Right ventricle myocardium inferior (tissue), 1 donor: ENCODE results near the gene NFIB. TPM values are rescaled to one million over a fixed set of nuclear protein-coding genes. Genes with fewer than 3 reads are reported as not detected.

Experiments used
- ATAC-seq: fragments of 200-7000 bp; cut with Tn5 transposase; one replicate; pipeline ENCODE4 v1.9.1; 2020; ENCODE audit warnings: mild to moderate bottlenecking, moderate library complexity
- DNase-seq: peaks from one replicate; pipeline ENCODE4 v3.0.0; 2021; ENCODE audit errors: missing footprints
- intact Hi-C: fragments of 100-400 bp; cut with DNase I; formaldehyde crosslinking; loops from one replicate; pipeline ENCODE4 v1.11.0; 2022
- total RNA-seq: library from RNA; stranded (reverse); fragmentation: NEBNext Ultra II Directional; extraction: Animal tissue kit (Norgen Biotek cat#: 25700); gene quantifications from one replicate; pipeline ENCODE4 v1.2.1, GENCODE V29; 2021
- donor health status: DM: no; HTN: yes; CAD: no; lungs with severe emphysema.

NFIB gene
- total RNA-seq, 1 donor from 2014 or later, result 116 TPM

- DNase-seq (no peak), ATAC-seq (no peak)
- intact Hi-C loops, result loop anchor here (10.0 kb wide), 4 partner anchors 308 to 648 kb away; no protein-coding TSS in a partner anchor
Observed at GRCh38 chr9:14092344-14092743, 221.6 kb downstream of the NFIB start.

GRCh38 chr9:14089051-14089803 is 224.7 kb downstream of the NFIB start:
- DNase-seq, result no peak
- ATAC-seq, result no peak

DNA sequence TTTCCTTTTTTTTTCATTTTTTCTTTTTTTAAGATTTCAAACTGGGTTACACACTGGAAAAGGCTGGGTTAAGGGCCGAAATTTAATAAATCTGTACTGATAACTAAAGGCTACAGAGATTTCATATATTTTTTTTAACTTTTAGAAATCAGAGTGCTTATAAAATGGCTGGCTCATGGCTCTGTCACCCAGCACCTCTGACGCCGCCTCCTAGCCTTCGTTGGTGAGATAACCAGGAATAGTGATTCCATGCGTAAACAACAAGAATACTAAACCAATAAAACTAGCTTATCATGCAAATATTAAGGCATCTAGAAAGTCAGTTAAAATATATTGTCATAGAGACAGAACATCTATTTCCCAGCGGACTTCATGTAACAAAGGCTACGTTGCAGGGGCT is 226.4 kb downstream of the NFIB start:
- no peak for ATAC-seq
- DNase-seq, result no peak
- intact Hi-C loops, result no loop called here

More at GRCh38 chr9:14089051-14089803, 224.7 kb downstream of the NFIB start:
- intact Hi-C loops, result no loop called here

- no peak for DNase-seq
- no peak for ATAC-seq
- intact Hi-C loops, result no loop called here
Observed at GRCh38 chr9:14086495-14086894, 227.4 kb downstream of the NFIB start.

DNA sequence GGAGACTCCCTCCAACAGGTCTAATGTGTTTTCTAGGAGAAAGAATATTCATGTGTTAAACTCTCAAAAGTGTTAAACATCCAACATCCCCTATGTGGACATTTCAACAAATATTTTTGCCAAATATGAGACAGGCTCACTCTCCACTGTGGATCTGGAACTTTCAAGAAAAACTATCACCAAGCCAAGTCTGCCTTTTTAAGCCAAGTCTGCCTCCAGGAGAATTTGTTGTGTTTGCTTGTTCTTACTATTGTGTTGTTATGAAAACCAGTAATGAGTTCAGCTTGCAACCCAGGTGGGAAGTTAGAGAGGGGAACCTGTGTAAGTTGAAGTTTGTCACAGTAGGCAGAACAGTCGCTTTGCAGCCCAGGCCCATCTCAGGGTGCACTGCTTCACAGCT is 228.1 kb downstream of the NFIB start:
- ATAC-seq (no peak), DNase-seq (no peak)
- intact Hi-C loops, result no loop called here

DNA sequence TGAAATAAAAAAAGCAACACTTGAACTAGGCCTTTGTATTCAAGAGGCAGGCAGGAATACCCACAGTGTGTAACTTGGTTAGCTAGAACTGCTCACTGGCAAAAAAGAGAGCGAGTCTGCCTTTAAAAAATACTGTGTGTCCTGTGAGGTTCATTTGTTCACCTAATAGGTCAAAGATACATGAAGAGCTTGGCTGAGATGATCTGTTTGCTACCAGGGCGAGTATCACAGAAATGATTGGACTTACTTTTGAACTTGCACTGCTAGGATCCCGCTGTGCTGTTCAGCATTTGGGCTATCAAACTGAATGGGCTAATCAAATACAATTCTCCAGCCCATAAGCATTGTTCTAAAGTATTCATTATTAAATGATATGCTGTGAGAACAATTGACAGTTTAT is 229.1 kb downstream of the NFIB start:
- DNase-seq (no peak), ATAC-seq (no peak)
- intact Hi-C loops, result no loop called here

- no peak for ATAC-seq
- intact Hi-C loops, result no loop called here
- no peak for DNase-seq
Observed at GRCh38 chr9:14083366-14083765, 230.6 kb downstream of the NFIB start.

DNA sequence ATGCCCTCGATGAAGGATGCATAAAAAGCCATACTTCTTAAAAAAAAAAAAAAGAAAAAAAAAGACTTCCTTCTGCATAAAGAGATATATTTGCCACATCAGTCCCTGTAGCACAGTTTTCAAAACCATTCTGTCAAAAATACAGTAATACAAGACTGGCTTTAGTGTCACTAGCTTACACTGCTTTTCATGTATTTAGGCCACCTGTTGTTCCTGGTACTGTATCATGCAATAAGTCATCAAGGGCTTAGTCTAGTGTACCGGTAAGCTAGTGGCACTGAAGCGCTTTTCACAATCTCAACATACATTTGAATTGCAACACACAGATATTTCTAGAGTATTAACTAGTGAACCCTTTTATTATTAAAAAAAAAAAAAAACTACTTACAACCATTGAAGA is 231.2 kb downstream of the NFIB start:
- no peak for DNase-seq
- intact Hi-C loops, result no loop called here
- no peak for ATAC-seq

GRCh38 chr9:14081745-14082144 is 232.2 kb downstream of the NFIB start:
- DNase-seq (no peak), ATAC-seq (no peak)
- intact Hi-C loops, result no loop called here

- DNase-seq (no peak), ATAC-seq (no peak)
- intact Hi-C loops, result no loop called here
Observed at GRCh38 chr9:14080959-14081542, 232.9 kb downstream of the NFIB start.

DNA sequence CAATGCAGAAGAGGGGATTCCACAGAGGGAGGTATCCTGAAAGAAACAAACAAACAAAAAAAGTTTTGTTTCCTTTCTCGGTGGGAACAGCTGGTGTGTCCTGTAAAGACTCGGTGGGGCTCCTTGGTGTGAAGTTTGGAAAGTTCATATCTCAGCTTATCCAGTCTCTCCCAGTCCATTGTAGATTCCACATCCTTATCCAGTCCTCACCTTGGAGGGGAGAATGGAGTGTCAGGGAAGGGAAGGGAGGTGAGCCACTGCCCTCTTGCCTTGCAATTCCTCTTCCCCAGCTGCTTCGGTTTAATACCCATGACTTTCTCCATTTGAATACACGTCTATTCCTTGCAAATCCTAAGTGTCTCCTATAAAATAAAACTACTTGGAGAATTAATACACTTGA is 234.5 kb downstream of the NFIB start:
- intact Hi-C loops, result no loop called here
- DNase-seq, result no peak
- ATAC-seq, result peak; percentile 27

DNA sequence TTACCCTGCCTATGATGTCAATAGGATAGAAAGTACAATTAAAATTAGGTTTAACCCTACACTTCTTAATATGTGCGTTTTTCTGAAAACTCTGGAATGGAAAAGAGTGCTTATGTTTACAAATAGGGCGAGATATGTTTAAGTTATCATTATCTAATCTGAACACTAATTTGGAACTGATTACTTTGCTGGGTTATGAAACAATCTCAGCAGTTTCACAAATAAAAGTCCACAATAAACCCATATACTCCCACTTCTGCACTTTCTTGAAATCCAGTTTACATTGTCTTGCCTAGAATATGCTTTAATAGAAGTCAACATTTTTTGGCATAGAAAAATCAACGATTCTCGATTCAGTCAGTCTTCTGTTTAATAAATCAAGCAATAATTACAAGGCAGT is 236.3 kb downstream of the NFIB start:
- ATAC-seq (no peak), DNase-seq (no peak)
- intact Hi-C loops, result no loop called here

DNA sequence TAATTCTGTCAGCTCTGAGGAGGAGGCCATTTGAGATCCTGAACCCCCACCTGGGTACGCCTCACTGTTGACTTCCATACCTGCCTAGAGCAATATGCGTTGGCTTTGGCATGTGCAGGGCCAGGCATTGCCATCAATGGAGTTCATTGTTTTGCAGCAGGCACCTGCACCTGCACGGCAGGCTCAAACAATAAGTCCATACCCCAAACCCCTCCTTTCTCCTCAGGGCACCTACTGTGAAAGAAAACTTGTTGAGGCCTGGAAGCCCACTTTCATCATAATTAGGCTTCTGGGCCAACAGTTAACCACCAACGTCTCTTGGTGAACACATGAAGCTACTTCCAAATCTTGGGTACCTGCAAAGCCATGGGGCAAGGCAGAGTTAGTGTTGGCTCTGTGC is 238.7 kb downstream of the NFIB start:
- DNase-seq (no peak), ATAC-seq (no peak)
- intact Hi-C loops, result no loop called here

DNA sequence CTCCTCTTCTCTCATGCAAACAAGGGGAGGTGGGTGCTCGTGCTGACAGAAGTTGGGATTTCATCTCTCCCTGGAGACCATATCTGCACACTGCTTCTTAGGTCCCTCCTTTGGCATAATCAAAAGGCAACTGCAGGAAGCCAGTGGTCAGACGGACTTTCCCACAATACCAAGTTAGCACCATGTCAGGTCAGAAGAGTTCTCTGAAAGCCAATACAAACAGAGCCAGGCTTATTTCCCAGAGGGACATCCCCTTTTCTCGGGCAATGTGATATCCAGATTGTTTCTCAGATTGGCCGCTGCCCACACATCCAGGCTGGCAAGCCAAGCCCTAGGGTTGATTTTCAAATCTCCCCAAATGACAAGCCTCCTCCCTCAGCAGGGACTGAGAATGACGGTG is 241.1 kb downstream of the NFIB start:
- ATAC-seq (no peak), DNase-seq (no peak)
- intact Hi-C loops, result no loop called here

GRCh38 chr9:14071484-14071883 is 242.5 kb downstream of the NFIB start:
- no peak for ATAC-seq
- intact Hi-C loops, result no loop called here
- DNase-seq, result no peak

- DNase-seq, result no peak
- no peak for ATAC-seq
- intact Hi-C loops, result no loop called here
Observed at GRCh38 chr9:14068690-14069089, 245.3 kb downstream of the NFIB start.

DNA sequence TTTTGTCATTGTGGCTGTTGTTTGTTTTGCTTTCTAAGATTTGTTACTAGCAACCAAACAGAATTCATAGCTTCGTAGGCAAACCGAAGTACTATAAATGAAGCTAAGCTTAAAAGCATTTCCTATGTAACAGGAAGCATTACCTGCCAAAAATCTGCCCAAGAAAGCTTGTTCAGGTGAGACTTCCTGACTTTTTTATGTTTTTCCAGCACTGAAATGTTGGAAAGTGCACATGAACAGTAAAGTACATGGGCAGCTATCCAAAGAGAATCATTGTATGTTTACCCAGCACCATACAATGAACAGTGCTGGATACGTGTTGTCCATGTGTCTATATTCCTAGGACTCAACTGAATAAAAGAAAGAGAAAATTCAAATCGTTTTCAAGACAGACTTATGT is 247.1 kb downstream of the NFIB start:
- DNase-seq (no peak), ATAC-seq (no peak)
- intact Hi-C loops, result no loop called here

- no peak for ATAC-seq
- intact Hi-C loops, result no loop called here
- DNase-seq, result no peak
Observed at GRCh38 chr9:14066032-14066431, 247.9 kb downstream of the NFIB start.

- no peak for ATAC-seq
- intact Hi-C loops, result no loop called here
- no peak for DNase-seq
Observed at GRCh38 chr9:14064940-14065339, 249.0 kb downstream of the NFIB start.

- intact Hi-C loops, result no loop called here
- no peak for DNase-seq
- no peak for ATAC-seq
Observed at GRCh38 chr9:14063756-14064155, 250.2 kb downstream of the NFIB start.
